ENCODE measurements around the gene GPC3. TPM values are rescaled to one million over a fixed set of nuclear protein-coding genes. Genes with fewer than 3 reads are reported as not detected.

GPC3 gene
- total RNA-seq, 2 experiments from 2014 or later = 0.25 to 0.59 TPM

DNA sequence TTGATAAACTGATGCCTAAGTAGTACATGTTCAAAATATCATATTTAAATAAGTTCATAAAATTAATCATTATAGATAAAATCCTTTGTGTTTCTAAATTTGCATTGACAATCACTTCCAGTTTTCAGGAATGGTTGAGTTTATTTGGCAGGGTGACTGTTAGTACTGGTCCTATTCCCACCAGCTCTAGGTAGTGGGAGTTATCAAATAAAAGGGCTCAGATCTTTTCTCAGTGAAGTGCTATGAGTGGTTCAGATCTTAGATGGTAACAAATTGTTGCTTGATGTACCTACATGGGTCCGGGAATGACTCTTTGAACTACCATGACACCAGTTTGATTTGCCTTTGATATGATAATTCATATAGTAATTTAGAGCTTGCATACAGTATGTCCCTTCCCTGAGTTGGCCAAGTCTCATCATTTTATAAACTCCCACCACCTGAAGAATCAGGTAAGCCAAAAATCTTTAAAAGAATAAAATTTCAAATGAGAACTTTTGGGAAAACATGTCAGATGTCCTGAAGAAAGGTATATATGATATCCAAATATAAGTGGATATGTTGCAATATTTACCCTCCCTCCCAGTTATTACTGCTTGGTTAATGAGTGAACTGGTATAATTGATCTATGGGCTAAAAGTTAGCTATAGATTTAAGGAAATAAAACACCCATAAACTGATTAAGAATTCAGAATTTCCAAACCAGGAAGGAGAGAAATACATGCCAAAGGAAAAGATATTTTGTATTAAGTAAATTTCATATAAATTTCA is 28.6 kb downstream of the GPC3 start:
- POLR2A ChIA-PET = no interaction called here
- Histone ChIP-seq H3K4me3 (ENCODE audit: low read length) (no peak overlapping the region), H3K4me1 (ENCODE audit: insufficient read depth, low read length) (no peaks in the 10 kb centered on the region), H3K27me3 (ENCODE audit: control insufficient read depth in 1 of 2, insufficient read depth in 2 of 2, low read length in 2 of 2) (no peaks in the 10 kb centered on the region), H3K36me3 (ENCODE audit: insufficient read depth, low read length) (no peaks in the 10 kb centered on the region), H3K9me3 (ENCODE audit: control insufficient read depth in 1 of 2, insufficient read depth in 1 of 2, low read length in 2 of 2) (no peaks in the 10 kb centered on the region), H3K27ac (ENCODE audit: low read depth in 1 of 2, low read length in 2 of 2) (no peak overlapping the region)
- Mint-ChIP-seq H3K9me3 (peaks cover 4% of the 10 kb centered on the region), H3K4me3 (no peak overlapping the region), H3K27ac (no peak overlapping the region), H3K4me1 (ENCODE audit: low read depth) (no peaks in the 10 kb centered on the region), H3K36me3 (ENCODE audit: low read depth) (no peaks in the 10 kb centered on the region), H3K27me3 (peaks cover 4% of the 10 kb centered on the region)
- DNase-seq (no peak), ATAC-seq (ENCODE audit: poor library complexity) (no peak)
- CTCF ChIA-PET = no interaction called here
- intact Hi-C loops (cut with DNase I, micrococcal nuclease) = no loop called here
- TF ChIP-seq, protein P1, sequence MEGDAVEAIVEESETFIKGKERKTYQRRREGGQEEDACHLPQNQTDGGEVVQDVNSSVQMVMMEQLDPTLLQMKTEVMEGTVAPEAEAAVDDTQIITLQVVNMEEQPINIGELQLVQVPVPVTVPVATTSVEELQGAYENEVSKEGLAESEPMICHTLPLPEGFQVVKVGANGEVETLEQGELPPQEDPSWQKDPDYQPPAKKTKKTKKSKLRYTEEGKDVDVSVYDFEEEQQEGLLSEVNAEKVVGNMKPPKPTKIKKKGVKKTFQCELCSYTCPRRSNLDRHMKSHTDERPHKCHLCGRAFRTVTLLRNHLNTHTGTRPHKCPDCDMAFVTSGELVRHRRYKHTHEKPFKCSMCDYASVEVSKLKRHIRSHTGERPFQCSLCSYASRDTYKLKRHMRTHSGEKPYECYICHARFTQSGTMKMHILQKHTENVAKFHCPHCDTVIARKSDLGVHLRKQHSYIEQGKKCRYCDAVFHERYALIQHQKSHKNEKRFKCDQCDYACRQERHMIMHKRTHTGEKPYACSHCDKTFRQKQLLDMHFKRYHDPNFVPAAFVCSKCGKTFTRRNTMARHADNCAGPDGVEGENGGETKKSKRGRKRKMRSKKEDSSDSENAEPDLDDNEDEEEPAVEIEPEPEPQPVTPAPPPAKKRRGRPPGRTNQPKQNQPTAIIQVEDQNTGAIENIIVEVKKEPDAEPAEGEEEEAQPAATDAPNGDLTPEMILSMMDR (IDR thresholded peaks at IDR 0.05) = no peak

DNA sequence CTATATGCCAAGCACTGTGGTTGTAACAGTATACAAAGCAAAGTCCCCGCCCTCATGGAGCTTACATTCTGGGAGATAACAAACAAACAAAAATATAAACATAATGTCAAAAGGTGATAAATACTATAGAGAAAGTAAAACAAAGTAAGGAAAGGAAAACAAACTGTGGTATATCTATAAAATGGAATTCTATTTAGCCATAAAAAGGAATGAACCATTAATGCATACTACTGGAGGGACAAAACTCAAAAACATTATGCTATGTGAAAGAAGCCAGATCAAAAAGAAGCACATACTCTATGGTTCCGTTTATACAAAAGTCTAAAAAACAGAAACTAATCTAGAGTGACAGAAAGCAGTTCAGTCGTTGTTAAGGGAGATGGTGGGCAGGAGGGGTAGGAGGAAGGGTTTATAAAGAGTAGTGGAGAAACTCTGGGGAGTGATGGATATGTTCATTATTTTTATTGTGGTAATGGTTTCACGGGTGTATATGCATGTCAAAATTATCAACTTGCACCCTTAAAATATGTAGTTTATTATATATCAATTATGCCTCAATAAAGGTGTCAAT is 31.5 kb downstream of the GPC3 start:
- intact Hi-C loops (cut with DNase I, micrococcal nuclease) = no loop called here
- Histone ChIP-seq H3K27me3 (ENCODE audit: control insufficient read depth in 1 of 2, insufficient read depth in 2 of 2, low read length in 2 of 2) (no peaks in the 10 kb centered on the region), H3K27ac (ENCODE audit: low read depth in 1 of 2, low read length in 2 of 2) (no peak overlapping the region), H3K4me3 (ENCODE audit: low read length) (no peak overlapping the region), H3K9me3 (ENCODE audit: control insufficient read depth in 1 of 2, insufficient read depth in 1 of 2, low read length in 2 of 2) (no peaks in the 10 kb centered on the region), H3K4me1 (ENCODE audit: insufficient read depth, low read length) (no peaks in the 10 kb centered on the region), H3K36me3 (ENCODE audit: insufficient read depth, low read length) (no peaks in the 10 kb centered on the region)
- peaks cover 4% of the 10 kb centered on the region for H3K27me3 Mint-ChIP-seq
- peaks cover 4% of the 10 kb centered on the region for H3K9me3 Mint-ChIP-seq
- ChIA-PET POLR2A (no interaction called here), CTCF (no interaction called here)
- H3K36me3 Mint-ChIP-seq (ENCODE audit: low read depth) = no peaks in the 10 kb centered on the region
- DNase-seq = no peak
- H3K27ac Mint-ChIP-seq = no peak overlapping the region
- no peak overlapping the region for H3K4me3 Mint-ChIP-seq
- no peak for ATAC-seq (ENCODE audit: poor library complexity)
- no peaks in the 10 kb centered on the region for H3K4me1 Mint-ChIP-seq (ENCODE audit: low read depth)
- TF ChIP-seq, protein P1 (IDR thresholded peaks at IDR 0.05) = no peak

DNA sequence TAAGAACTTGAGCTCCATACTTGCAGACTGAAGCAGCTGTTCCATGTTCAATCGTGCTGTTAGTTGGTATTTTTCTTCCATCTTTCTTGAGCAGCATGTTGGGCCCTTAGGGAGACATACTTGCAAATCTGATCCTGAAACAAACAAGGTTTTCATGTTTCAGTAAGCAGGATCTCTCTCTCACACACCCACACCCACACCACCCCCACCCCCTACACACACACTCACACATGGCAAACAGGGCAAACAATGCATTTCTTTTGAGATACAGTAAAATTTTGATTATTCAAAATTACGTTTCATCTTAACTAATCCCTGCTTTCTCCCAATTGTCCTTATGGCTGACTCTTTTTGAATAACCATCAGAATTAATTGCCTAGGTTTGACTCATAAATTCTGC is 32.3 kb downstream of the GPC3 start:
- Histone ChIP-seq H3K36me3 (ENCODE audit: insufficient read depth, low read length) (no peaks in the 10 kb centered on the region), H3K4me3 (ENCODE audit: low read length) (no peak overlapping the region), H3K27me3 (ENCODE audit: control insufficient read depth in 1 of 2, insufficient read depth in 2 of 2, low read length in 2 of 2) (no peaks in the 10 kb centered on the region), H3K4me1 (ENCODE audit: insufficient read depth, low read length) (no peaks in the 10 kb centered on the region), H3K9me3 (ENCODE audit: control insufficient read depth in 1 of 2, insufficient read depth in 1 of 2, low read length in 2 of 2) (no peaks in the 10 kb centered on the region), H3K27ac (ENCODE audit: low read depth in 1 of 2, low read length in 2 of 2) (no peak overlapping the region)
- H3K4me3 Mint-ChIP-seq = no peak overlapping the region
- peaks cover 4% of the 10 kb centered on the region for H3K27me3 Mint-ChIP-seq
- no peaks in the 10 kb centered on the region for H3K36me3 Mint-ChIP-seq (ENCODE audit: low read depth)
- TF ChIP-seq, protein P1 (IDR thresholded peaks at IDR 0.05) = no peak
- CTCF ChIA-PET = no interaction called here
- POLR2A ChIA-PET = no interaction called here
- ATAC-seq (ENCODE audit: poor library complexity) (no peak), DNase-seq (no peak)
- intact Hi-C loops (cut with DNase I, micrococcal nuclease) = no loop called here
- no peaks in the 10 kb centered on the region for H3K4me1 Mint-ChIP-seq (ENCODE audit: low read depth)
- no peak overlapping the region for H3K27ac Mint-ChIP-seq
- H3K9me3 Mint-ChIP-seq = peaks cover 4% of the 10 kb centered on the region

Data from CD4-positive, alpha-beta T cell (primary cell).